Astrocyte of the cerebellum (primary cell): ENCODE measurements around the gene DRGX.

ENCODE experiments used
- DNase-seq: peaks from one replicate; pipeline ENCODE4 v3.0.0-alpha.2; 2011; ENCODE audit warnings: low read depth
- H3K4me3 ChIP-seq: 2 replicates; pipeline ENCODE4 v1.5.1; 2011; ENCODE audit warnings: mild to moderate bottlenecking, low read depth, low read length, moderate library complexity
- CTCF ChIP-seq: IDR thresholded peaks from 2 replicates; pipeline ENCODE4 v1.5.1; 2012; ENCODE audit warnings: low read length, low read depth, moderate library complexity, mild to moderate bottlenecking; ENCODE audit errors: missing control alignments
- in situ Hi-C: cut with HindIII; loops from 2 replicates; pipeline ENCODE4 v1.10.0; 2017; ENCODE audit warnings: low sequenced_read_pairs

DRGX gene

GRCh38 chr10:49409755-49410154 is 13.9 kb upstream of the DRGX start:
- TF ChIP-seq CTCF, result no peak
- DNase-seq, result no peak
- H3K4me3 ChIP-seq, result no peak overlapping the region
- in situ Hi-C loops, result no loop called here

- in situ Hi-C loops, result no loop called here
- no peak overlapping the region for H3K4me3 ChIP-seq
- no peak for DNase-seq
- peak; percentile 36 for TF ChIP-seq CTCF
Measured at GRCh38 chr10:49408519-49409306, 12.8 kb upstream of the DRGX start.

- no peak overlapping the region for H3K4me3 ChIP-seq
- DNase-seq, result peak; percentile 36
- in situ Hi-C loops, result no loop called here
- TF ChIP-seq CTCF, result peak; percentile 95
Measured at GRCh38 chr10:49407552-49408137, 11.8 kb upstream of the DRGX start.

- in situ Hi-C loops, result no loop called here
- no peak overlapping the region for H3K4me3 ChIP-seq
- DNase-seq, result no peak
- TF ChIP-seq CTCF, result no peak
Measured at GRCh38 chr10:49407151-49407550, 11.3 kb upstream of the DRGX start.

GRCh38 chr10:49404321-49404878 is 8.5 kb upstream of the DRGX start:
- in situ Hi-C loops, result no loop called here
- no peak for DNase-seq
- TF ChIP-seq CTCF, result no peak
- no peak overlapping the region for H3K4me3 ChIP-seq

- TF ChIP-seq CTCF, result no peak
- in situ Hi-C loops, result no loop called here
- no peak overlapping the region for H3K4me3 ChIP-seq
- no peak for DNase-seq
Measured at GRCh38 chr10:49403363-49403762, 7.5 kb upstream of the DRGX start.
